Sigmoid colon (tissue), 4 donors: ENCODE data around the gene SLC39A11.
"Not testable (repeated sequence)": the region's sequence is repeated elsewhere in the genome, so short reads cannot be mapped to it uniquely, and the experiment has no call there.

Experiments
- POLR2A ChIP-seq, 2 donors: fragments of 450-650 bp; IDR thresholded peaks; one replicate each; pipeline ENCODE4 v1.6.1; 2016; ENCODE audit warnings: antibody characterized with exemption in 2 of 2, mild to moderate bottlenecking in 2 of 2, moderate library complexity in 2 of 2
- POLR2AphosphoS5 ChIP-seq, 4 donors: sonication (generic); formaldehyde crosslinking; IDR thresholded peaks; one replicate each; pipeline ENCODE4 v1.6.1; 2017; ENCODE audit warnings: antibody characterized with exemption in 4 of 4
- TF ChIP-seq, protein P1 (sequence below), 4 experiments: fragments of 450-650 bp in 3 of 4; fragments of 200-600 bp in 1 of 4; IDR thresholded peaks; one replicate each; pipeline ENCODE4 v1.5.1; 2016 to 2019; ENCODE audit warnings: antibody characterized with exemption in 4 of 4, mild to moderate bottlenecking in 3 of 4, moderate library complexity in 2 of 4

DNA sequence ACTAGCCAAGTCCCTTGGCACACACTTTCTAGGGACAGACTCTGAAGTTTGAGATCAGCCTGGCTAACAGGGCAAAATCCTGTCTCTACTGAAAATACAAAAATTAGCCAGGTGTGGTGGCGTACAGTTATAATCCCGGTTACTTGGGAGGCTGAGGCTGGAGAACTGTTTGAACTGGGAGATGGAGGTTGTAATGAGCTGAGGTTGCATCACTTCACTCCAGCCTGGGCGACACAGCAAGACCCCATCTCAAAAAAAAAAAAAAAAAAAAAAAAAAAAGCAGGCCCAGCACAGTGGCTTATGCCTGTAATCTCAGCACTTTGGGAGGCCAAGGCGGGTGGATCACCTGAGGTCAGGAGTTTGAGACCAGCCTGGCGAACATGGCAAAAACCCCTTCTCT lies 310.1 kb downstream of the SLC39A11 start:
- TF ChIP-seq, protein P1, sequence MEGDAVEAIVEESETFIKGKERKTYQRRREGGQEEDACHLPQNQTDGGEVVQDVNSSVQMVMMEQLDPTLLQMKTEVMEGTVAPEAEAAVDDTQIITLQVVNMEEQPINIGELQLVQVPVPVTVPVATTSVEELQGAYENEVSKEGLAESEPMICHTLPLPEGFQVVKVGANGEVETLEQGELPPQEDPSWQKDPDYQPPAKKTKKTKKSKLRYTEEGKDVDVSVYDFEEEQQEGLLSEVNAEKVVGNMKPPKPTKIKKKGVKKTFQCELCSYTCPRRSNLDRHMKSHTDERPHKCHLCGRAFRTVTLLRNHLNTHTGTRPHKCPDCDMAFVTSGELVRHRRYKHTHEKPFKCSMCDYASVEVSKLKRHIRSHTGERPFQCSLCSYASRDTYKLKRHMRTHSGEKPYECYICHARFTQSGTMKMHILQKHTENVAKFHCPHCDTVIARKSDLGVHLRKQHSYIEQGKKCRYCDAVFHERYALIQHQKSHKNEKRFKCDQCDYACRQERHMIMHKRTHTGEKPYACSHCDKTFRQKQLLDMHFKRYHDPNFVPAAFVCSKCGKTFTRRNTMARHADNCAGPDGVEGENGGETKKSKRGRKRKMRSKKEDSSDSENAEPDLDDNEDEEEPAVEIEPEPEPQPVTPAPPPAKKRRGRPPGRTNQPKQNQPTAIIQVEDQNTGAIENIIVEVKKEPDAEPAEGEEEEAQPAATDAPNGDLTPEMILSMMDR (IDR thresholded peaks at IDR 0.05): not testable (repeated sequence)
- not testable (repeated sequence) for TF ChIP-seq POLR2AphosphoS5, POLR2A (IDR thresholded peaks at IDR 0.05)
